ENCODE results near the gene HPSE2. TPM values are rescaled to one million over a fixed set of nuclear protein-coding genes. Genes with fewer than 3 reads are reported as not detected.

HPSE2 gene
- total RNA-seq, 1 experiment from 2014 or later, result 0.05 TPM

DNA sequence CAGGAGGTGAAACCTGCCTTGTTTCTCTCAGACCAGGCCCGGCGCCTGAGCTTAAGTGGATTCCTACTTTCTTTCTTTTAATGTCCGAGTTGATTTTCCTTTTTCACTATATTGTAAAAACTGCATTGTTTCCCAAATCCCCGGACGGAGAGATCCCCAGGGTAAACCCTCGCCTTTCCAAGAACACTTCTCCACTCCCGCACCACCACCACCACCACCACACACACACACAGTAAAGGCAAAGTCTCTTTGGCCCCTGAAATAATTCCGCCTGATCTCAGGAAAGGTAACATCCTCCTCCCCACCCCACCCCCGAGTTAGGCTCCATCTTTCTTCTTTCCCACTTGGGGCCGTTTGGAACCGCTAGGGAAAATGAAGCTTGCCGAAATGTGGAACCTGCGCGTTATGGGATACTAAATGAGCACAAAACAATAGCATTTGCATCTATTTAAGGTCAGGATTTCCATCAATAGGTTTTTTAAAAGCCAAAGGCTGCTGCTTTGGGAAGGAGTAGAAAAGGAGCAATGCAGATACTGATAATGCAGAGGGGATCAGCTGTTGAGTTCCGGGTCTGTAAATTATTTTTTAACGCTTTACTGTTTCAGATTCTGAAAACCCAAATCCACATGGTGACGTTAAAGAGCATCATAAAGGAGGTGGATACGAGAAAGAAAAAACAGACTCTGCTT lies 2.5 kb downstream of the HPSE2 start:
- Histone ChIP-seq H3K4me3 (replicated peaks in 1 of 2; ENCODE audit: low read depth in 1 of 2, low read length in 2 of 2) (no peak overlapping the region), H3K36me3 (ENCODE audit: control insufficient read depth in 1 of 2, insufficient read depth in 2 of 2, low read length in 2 of 2) (no peaks in the 10 kb centered on the region), H3K27me3 (ENCODE audit: insufficient read depth, low read length) (peaks cover 61% of the 10 kb centered on the region), H3K27ac (ENCODE audit: low read depth, low read length) (no peak overlapping the region), H3K4me1 (ENCODE audit: control insufficient read depth in 1 of 2, insufficient read depth in 2 of 2, low read length in 2 of 2) (no peaks in the 10 kb centered on the region), H2AFZ (ENCODE audit: low read depth, low read length, poor library complexity, severe bottlenecking) (no peak overlapping the region), H3K9ac (ENCODE audit: low read length) (no peak overlapping the region), H4K20me1 (ENCODE audit: insufficient read depth) (no peaks in the 10 kb centered on the region), H3K9me3 (ENCODE audit: control insufficient read depth in 1 of 2, insufficient read depth in 1 of 2, low read depth in 1 of 2, low read length in 2 of 2) (no peaks in the 10 kb centered on the region), H3K4me2 (ENCODE audit: low read length) (no peak overlapping the region), H3K9me2 (ENCODE audit: insufficient read depth) (no peaks in the 10 kb centered on the region), H3K79me2 (ENCODE audit: insufficient read depth, low read length) (no peaks in the 10 kb centered on the region)
- RAD21 ChIA-PET (ENCODE audit: low non-redundant PET in 1 of 2, low total read pairs in 2 of 2, uncharacterized antibody in 2 of 2, unreplicated experiment in 2 of 2), result no interaction called here
- TF ChIP-seq EGR1 (IDR thresholded peaks at IDR 0.05; ENCODE audit: low read depth) (no peak), RAD21 (IDR thresholded peaks at IDR 0.05; ENCODE audit: low read depth) (no peak), YY1 (IDR thresholded peaks at IDR 0.05; ENCODE audit: extremely low read depth, insufficient replicate concordance, low read depth, low read length) (no peak), POLR2A (IDR thresholded peaks at IDR 0.05; ENCODE audit: borderline replicate concordance, extremely low read depth, insufficient read depth, insufficient read length) (no peak), EZH2phosphoT487 (IDR thresholded peaks at IDR 0.05; ENCODE audit: borderline replicate concordance) (no peak), CBX3 (IDR thresholded peaks at IDR 0.05; ENCODE audit: low read depth) (no peak), CEBPB (IDR thresholded peaks at IDR 0.05; ENCODE audit: low read depth) (no peak)
- TF ChIP-seq, protein P1, sequence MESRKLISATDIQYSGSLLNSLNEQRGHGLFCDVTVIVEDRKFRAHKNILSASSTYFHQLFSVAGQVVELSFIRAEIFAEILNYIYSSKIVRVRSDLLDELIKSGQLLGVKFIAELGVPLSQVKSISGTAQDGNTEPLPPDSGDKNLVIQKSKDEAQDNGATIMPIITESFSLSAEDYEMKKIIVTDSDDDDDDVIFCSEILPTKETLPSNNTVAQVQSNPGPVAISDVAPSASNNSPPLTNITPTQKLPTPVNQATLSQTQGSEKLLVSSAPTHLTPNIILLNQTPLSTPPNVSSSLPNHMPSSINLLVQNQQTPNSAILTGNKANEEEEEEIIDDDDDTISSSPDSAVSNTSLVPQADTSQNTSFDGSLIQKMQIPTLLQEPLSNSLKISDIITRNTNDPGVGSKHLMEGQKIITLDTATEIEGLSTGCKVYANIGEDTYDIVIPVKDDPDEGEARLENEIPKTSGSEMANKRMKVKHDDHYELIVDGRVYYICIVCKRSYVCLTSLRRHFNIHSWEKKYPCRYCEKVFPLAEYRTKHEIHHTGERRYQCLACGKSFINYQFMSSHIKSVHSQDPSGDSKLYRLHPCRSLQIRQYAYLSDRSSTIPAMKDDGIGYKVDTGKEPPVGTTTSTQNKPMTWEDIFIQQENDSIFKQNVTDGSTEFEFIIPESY (IDR thresholded peaks at IDR 0.05; ENCODE audit: extremely low read depth, insufficient replicate concordance, low read length), result no peak
- TF ChIP-seq, protein P2, sequence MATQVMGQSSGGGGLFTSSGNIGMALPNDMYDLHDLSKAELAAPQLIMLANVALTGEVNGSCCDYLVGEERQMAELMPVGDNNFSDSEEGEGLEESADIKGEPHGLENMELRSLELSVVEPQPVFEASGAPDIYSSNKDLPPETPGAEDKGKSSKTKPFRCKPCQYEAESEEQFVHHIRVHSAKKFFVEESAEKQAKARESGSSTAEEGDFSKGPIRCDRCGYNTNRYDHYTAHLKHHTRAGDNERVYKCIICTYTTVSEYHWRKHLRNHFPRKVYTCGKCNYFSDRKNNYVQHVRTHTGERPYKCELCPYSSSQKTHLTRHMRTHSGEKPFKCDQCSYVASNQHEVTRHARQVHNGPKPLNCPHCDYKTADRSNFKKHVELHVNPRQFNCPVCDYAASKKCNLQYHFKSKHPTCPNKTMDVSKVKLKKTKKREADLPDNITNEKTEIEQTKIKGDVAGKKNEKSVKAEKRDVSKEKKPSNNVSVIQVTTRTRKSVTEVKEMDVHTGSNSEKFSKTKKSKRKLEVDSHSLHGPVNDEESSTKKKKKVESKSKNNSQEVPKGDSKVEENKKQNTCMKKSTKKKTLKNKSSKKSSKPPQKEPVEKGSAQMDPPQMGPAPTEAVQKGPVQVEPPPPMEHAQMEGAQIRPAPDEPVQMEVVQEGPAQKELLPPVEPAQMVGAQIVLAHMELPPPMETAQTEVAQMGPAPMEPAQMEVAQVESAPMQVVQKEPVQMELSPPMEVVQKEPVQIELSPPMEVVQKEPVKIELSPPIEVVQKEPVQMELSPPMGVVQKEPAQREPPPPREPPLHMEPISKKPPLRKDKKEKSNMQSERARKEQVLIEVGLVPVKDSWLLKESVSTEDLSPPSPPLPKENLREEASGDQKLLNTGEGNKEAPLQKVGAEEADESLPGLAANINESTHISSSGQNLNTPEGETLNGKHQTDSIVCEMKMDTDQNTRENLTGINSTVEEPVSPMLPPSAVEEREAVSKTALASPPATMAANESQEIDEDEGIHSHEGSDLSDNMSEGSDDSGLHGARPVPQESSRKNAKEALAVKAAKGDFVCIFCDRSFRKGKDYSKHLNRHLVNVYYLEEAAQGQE (IDR thresholded peaks at IDR 0.05; ENCODE audit: low read depth), result no peak
- TF ChIP-seq, protein P3, sequence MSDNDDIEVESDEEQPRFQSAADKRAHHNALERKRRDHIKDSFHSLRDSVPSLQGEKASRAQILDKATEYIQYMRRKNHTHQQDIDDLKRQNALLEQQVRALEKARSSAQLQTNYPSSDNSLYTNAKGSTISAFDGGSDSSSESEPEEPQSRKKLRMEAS (IDR thresholded peaks at IDR 0.05), result no peak
- TF ChIP-seq, protein P4, sequence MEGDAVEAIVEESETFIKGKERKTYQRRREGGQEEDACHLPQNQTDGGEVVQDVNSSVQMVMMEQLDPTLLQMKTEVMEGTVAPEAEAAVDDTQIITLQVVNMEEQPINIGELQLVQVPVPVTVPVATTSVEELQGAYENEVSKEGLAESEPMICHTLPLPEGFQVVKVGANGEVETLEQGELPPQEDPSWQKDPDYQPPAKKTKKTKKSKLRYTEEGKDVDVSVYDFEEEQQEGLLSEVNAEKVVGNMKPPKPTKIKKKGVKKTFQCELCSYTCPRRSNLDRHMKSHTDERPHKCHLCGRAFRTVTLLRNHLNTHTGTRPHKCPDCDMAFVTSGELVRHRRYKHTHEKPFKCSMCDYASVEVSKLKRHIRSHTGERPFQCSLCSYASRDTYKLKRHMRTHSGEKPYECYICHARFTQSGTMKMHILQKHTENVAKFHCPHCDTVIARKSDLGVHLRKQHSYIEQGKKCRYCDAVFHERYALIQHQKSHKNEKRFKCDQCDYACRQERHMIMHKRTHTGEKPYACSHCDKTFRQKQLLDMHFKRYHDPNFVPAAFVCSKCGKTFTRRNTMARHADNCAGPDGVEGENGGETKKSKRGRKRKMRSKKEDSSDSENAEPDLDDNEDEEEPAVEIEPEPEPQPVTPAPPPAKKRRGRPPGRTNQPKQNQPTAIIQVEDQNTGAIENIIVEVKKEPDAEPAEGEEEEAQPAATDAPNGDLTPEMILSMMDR (IDR thresholded peaks at IDR 0.05 in 2 of 3, conservative IDR thresholded peaks at IDR 0.05 in 1 of 3; ENCODE audit: borderline replicate concordance in 1 of 3, insufficient read depth in 1 of 3, low read depth in 2 of 3, low read length in 2 of 3), result no peak
- TF ChIP-seq, protein P5, sequence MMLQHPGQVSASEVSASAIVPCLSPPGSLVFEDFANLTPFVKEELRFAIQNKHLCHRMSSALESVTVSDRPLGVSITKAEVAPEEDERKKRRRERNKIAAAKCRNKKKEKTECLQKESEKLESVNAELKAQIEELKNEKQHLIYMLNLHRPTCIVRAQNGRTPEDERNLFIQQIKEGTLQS (IDR thresholded peaks at IDR 0.05), result no peak
- ATAC-seq (no peak), DNase-seq (ENCODE audit: low read depth, low spot score) (no peak)
- no TSS peak for BruUV-seq (replicated peaks)
- CTCF ChIA-PET, result no interaction called here
- POLR2A ChIA-PET, result no interaction called here
- intact Hi-C loops (cut with micrococcal nuclease), result no loop called here

Data from HCT116 (cell line).